Astrocyte (in vitro differentiated cells and primary cell): Measurements from ENCODE around the gene ZNF334. TPM values are rescaled to one million over a fixed set of nuclear protein-coding genes. Genes with fewer than 3 reads are reported as not detected.

ENCODE experiments used
- DNase-seq: peaks from one replicate; pipeline ENCODE4 v3.0.0-alpha.2; 2010; ENCODE audit warnings: low read depth
- FAIRE-seq: peaks from 2 replicates; lab custom pipeline; 2011; peaks lifted over from hg19 to GRCh38; lab: Jason Lieb, UNC
- H2AFZ ChIP-seq: 2 replicates; pipeline ENCODE4 v1.6.0; 2012; ENCODE audit warnings: low read depth, low read length, inconsistent platforms
- H3K27ac ChIP-seq: 2 replicates; pipeline ENCODE4 v1.5.1; 2011; ENCODE audit warnings: low read depth, low read length, inconsistent platforms
- H3K27me3 ChIP-seq: 2 replicates; pipeline ENCODE4 v1.6.0; 2011; ENCODE audit warnings: low read length, inconsistent platforms; ENCODE audit not compliant: insufficient read depth
- H3K36me3 ChIP-seq: 2 replicates; pipeline ENCODE4 v1.5.1; 2011; ENCODE audit warnings: low read length, inconsistent platforms; ENCODE audit not compliant: insufficient read depth
- H3K4me1 ChIP-seq: 2 replicates; pipeline ENCODE4 v1.5.1; 2011; ENCODE audit warnings: low read length, inconsistent platforms; ENCODE audit not compliant: insufficient read depth
- H3K4me2 ChIP-seq: 2 replicates; pipeline ENCODE4 v1.6.0; 2012; ENCODE audit warnings: low read length, inconsistent platforms
- H3K4me3 ChIP-seq: 2 replicates; pipeline ENCODE4 v1.5.1; 2011; ENCODE audit warnings: low read depth, mild to moderate bottlenecking, low read length, inconsistent platforms; ENCODE audit not compliant: insufficient read depth
- H3K79me2 ChIP-seq: 2 replicates; pipeline ENCODE4 v1.6.0; 2012; ENCODE audit warnings: mild to moderate bottlenecking, low read length, inconsistent platforms; ENCODE audit not compliant: insufficient read depth
- H3K9ac ChIP-seq: 2 replicates; pipeline ENCODE4 v1.6.0; 2012; ENCODE audit warnings: mild to moderate bottlenecking, low read length, inconsistent platforms
- H3K9me3 ChIP-seq: 2 replicates; pipeline ENCODE4 v1.5.1; 2012; ENCODE audit warnings: low read depth, mild to moderate bottlenecking, low read length, inconsistent platforms; ENCODE audit not compliant: insufficient read depth
- H4K20me1 ChIP-seq: 2 replicates; pipeline ENCODE4 v1.6.0; 2012; ENCODE audit warnings: low read length, inconsistent platforms; ENCODE audit not compliant: insufficient read depth
- H3K27ac Mint-ChIP-seq: one replicate; pipeline ENCODE4 v1.8.0; 2021; ENCODE audit warnings: mild to moderate bottlenecking, mixed read lengths; ENCODE audit not compliant: unreplicated experiment
- H3K27me3 Mint-ChIP-seq: one replicate; pipeline ENCODE4 v1.8.0; 2021; ENCODE audit warnings: low read depth, mixed read lengths; ENCODE audit not compliant: unreplicated experiment
- H3K36me3 Mint-ChIP-seq: one replicate; pipeline ENCODE4 v1.8.0; 2021; ENCODE audit warnings: low read depth, mixed read lengths; ENCODE audit not compliant: unreplicated experiment
- H3K4me1 Mint-ChIP-seq: one replicate; pipeline ENCODE4 v1.8.0; 2021; ENCODE audit warnings: low read depth, mixed read lengths; ENCODE audit not compliant: unreplicated experiment
- H3K4me3 Mint-ChIP-seq: one replicate; pipeline ENCODE4 v1.8.0; 2021; ENCODE audit warnings: mild to moderate bottlenecking, moderate library complexity, mixed read lengths; ENCODE audit not compliant: unreplicated experiment
- H3K9me3 Mint-ChIP-seq: one replicate; pipeline ENCODE4 v1.8.0; 2021; ENCODE audit warnings: mild to moderate bottlenecking, mixed read lengths; ENCODE audit not compliant: unreplicated experiment
- EZH2 ChIP-seq: IDR thresholded peaks from 2 replicates; pipeline ENCODE4 v1.6.1; 2012; ENCODE audit warnings: mild to moderate bottlenecking, low read length, inconsistent platforms; ENCODE audit not compliant: insufficient read depth
- total RNA-seq: library from RNA; stranded (reverse); gene quantifications from 2 replicates; pipeline ENCODE4 v1.2.1, GENCODE V29; 2021
- TF ChIP-seq, protein P1 (sequence below): IDR thresholded peaks from 2 replicates; pipeline ENCODE4 v1.5.1; 2011; ENCODE audit warnings: low read depth, mild to moderate bottlenecking, inconsistent platforms, low read length, moderate library complexity; ENCODE audit not compliant: insufficient read depth

Gene ZNF334
- total RNA-seq, 1 donor from 2014 or later: 9.3 TPM

GRCh38 chr20:46562009-46562372, 48.6 kb upstream of the ZNF334 start:
- Histone ChIP-seq H3K27ac (no peak overlapping the region), H3K9me3 (no peaks in the 10 kb centered on the region), H3K36me3 (no peaks in the 10 kb centered on the region), H3K79me2 (no peaks in the 10 kb centered on the region), H3K4me2 (peak overlapping the region; percentile 85), H4K20me1 (no peaks in the 10 kb centered on the region), H2AFZ (peak overlapping the region; percentile 90), H3K4me1 (peaks cover 6% of the 10 kb centered on the region), H3K27me3 (no peaks in the 10 kb centered on the region), H3K9ac (peak overlapping the region; percentile 38), H3K4me3 (peak overlapping the region; percentile 45)
- FAIRE-seq (no peak), DNase-seq (no peak)
- Mint-ChIP-seq H3K27ac (no peak overlapping the region), H3K27me3 (no peaks in the 10 kb centered on the region), H3K9me3 (no peaks in the 10 kb centered on the region), H3K4me3 (no peak overlapping the region), H3K4me1 (peaks cover 3% of the 10 kb centered on the region), H3K36me3 (peaks cover 1% of the 10 kb centered on the region)
- TF ChIP-seq, protein P1, sequence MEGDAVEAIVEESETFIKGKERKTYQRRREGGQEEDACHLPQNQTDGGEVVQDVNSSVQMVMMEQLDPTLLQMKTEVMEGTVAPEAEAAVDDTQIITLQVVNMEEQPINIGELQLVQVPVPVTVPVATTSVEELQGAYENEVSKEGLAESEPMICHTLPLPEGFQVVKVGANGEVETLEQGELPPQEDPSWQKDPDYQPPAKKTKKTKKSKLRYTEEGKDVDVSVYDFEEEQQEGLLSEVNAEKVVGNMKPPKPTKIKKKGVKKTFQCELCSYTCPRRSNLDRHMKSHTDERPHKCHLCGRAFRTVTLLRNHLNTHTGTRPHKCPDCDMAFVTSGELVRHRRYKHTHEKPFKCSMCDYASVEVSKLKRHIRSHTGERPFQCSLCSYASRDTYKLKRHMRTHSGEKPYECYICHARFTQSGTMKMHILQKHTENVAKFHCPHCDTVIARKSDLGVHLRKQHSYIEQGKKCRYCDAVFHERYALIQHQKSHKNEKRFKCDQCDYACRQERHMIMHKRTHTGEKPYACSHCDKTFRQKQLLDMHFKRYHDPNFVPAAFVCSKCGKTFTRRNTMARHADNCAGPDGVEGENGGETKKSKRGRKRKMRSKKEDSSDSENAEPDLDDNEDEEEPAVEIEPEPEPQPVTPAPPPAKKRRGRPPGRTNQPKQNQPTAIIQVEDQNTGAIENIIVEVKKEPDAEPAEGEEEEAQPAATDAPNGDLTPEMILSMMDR: no peak
- no peak for TF ChIP-seq EZH2

- FAIRE-seq: no peak
- peaks cover 6% of the 10 kb centered on the region for H3K4me1 ChIP-seq
These were observed 46.5 kb upstream of the ZNF334 start for GRCh38 chr20:46559685-46560440.

More at GRCh38 chr20:46559685-46560440, 46.5 kb upstream of the ZNF334 start:
- H2AFZ ChIP-seq: no peak overlapping the region
- H3K27me3 ChIP-seq: no peaks in the 10 kb centered on the region
- no peaks in the 10 kb centered on the region for H3K27me3 Mint-ChIP-seq
- no peak overlapping the region for H3K4me2 ChIP-seq
- H3K4me1 Mint-ChIP-seq: peaks cover 3% of the 10 kb centered on the region
- no peak overlapping the region for H3K4me3 Mint-ChIP-seq
- no peak for DNase-seq
- no peak overlapping the region for H3K9ac ChIP-seq
- peaks cover 1% of the 10 kb centered on the region for H3K36me3 Mint-ChIP-seq
- no peak overlapping the region for H3K27ac Mint-ChIP-seq
- no peak overlapping the region for H3K27ac ChIP-seq
- H3K36me3 ChIP-seq: no peaks in the 10 kb centered on the region
- no peaks in the 10 kb centered on the region for H3K79me2 ChIP-seq
- H4K20me1 ChIP-seq: no peaks in the 10 kb centered on the region
- no peak overlapping the region for H3K4me3 ChIP-seq
- no peaks in the 10 kb centered on the region for H3K9me3 ChIP-seq
- no peaks in the 10 kb centered on the region for H3K9me3 Mint-ChIP-seq
- TF ChIP-seq EZH2: no peak
- TF ChIP-seq, protein P1: no peak
